SK-N-MC (cell line): Measurements from ENCODE around the gene HMHB1.

Experiments used
- EZH2 ChIP-seq: fragments of 200-600 bp; sonication (generic); IDR thresholded peaks from one replicate; pipeline ENCODE4 v1.6.1; 2017; ENCODE audit warnings: antibody characterized with exemption
- POLR2AphosphoS5 ChIP-seq: IDR thresholded peaks from 2 replicates; pipeline ENCODE4 v1.6.1; 2012; ENCODE audit warnings: mild to moderate bottlenecking, low read depth, low read length, borderline replicate concordance

- TF ChIP-seq POLR2AphosphoS5 (no peak), EZH2 (no peak)
Observed at GRCh38 chr5:143776951-143777350, 35.0 kb upstream of the HMHB1 start.
